Fibroblast of villous mesenchyme (primary cell): ENCODE measurements around the gene ZER1. TPM values are rescaled to one million over a fixed set of nuclear protein-coding genes. Genes with fewer than 3 reads are reported as not detected.

ENCODE experiments used
- DNase-seq: peaks from one replicate; pipeline ENCODE4 v3.0.0-alpha.2; 2010; ENCODE audit warnings: low read depth
- H3K4me3 ChIP-seq: 2 replicates; pipeline ENCODE4 v1.5.1; 2011; ENCODE audit warnings: low read depth, mild to moderate bottlenecking, low read length
- total RNA-seq: library from RNA; depleted of rRNA; stranded (reverse); fragments of >200 nt; gene quantifications from 2 replicates; pipeline ENCODE4 v1.2.3, GENCODE V29; 2012
- TF ChIP-seq, protein P1 (sequence below): IDR thresholded peaks from 2 replicates; pipeline ENCODE4 v1.5.1; 2012; ENCODE audit warnings: low read depth, mild to moderate bottlenecking, low read length; ENCODE audit not compliant: insufficient read depth

ZER1 gene
- total RNA-seq, 1 donor = 17.3 TPM

DNA sequence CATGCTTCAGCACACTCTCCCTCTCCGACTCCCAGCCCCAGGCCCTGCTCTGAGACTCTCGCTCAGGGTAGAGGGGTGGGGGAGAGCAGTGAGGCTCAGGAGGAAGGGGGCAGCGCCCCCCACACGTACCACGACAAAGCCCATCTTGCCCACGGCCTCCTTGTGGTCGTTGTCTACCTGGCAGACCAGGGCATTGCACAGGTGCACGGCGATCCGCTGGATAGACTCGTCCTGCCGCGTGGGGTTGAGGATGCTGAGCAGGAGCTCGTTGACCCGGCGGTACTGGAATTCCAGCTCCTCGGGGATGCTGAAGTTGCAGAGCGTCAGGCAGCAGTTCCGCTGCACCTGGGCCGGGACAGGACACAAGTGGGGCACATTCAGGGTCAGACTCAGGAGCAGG lies 29.3 kb downstream of the ZER1 start:
- no peak overlapping the region for H3K4me3 ChIP-seq
- no peak for DNase-seq
- TF ChIP-seq, protein P1, sequence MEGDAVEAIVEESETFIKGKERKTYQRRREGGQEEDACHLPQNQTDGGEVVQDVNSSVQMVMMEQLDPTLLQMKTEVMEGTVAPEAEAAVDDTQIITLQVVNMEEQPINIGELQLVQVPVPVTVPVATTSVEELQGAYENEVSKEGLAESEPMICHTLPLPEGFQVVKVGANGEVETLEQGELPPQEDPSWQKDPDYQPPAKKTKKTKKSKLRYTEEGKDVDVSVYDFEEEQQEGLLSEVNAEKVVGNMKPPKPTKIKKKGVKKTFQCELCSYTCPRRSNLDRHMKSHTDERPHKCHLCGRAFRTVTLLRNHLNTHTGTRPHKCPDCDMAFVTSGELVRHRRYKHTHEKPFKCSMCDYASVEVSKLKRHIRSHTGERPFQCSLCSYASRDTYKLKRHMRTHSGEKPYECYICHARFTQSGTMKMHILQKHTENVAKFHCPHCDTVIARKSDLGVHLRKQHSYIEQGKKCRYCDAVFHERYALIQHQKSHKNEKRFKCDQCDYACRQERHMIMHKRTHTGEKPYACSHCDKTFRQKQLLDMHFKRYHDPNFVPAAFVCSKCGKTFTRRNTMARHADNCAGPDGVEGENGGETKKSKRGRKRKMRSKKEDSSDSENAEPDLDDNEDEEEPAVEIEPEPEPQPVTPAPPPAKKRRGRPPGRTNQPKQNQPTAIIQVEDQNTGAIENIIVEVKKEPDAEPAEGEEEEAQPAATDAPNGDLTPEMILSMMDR = no peak

GRCh38 chr9:128735373-128735772 lies 36.4 kb downstream of the ZER1 start:
- TF ChIP-seq, protein P1 = no peak
- no peak overlapping the region for H3K4me3 ChIP-seq
- DNase-seq = no peak

DNA sequence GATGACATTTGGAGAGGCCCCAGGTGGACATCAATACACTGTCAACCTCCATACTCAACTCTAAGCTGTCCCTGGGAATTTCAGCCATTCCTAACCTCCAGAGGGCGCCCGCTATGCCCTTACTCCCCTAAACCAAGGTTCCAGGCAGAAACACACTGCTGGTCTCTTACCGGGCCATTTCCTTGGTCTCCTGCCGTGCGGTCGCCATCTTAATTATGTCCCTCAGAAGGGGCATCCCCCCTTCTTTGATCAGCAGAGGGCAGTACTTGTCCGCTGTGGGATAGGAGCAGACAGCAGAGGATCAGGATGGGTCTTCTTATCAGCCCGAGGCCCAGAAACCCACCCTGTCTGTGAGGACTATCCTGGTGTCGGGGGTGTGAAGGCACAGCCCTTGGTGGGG lies 38.5 kb downstream of the ZER1 start:
- TF ChIP-seq, protein P1 = peak; percentile 83
- DNase-seq = peak; percentile 89
- no peak overlapping the region for H3K4me3 ChIP-seq

DNA sequence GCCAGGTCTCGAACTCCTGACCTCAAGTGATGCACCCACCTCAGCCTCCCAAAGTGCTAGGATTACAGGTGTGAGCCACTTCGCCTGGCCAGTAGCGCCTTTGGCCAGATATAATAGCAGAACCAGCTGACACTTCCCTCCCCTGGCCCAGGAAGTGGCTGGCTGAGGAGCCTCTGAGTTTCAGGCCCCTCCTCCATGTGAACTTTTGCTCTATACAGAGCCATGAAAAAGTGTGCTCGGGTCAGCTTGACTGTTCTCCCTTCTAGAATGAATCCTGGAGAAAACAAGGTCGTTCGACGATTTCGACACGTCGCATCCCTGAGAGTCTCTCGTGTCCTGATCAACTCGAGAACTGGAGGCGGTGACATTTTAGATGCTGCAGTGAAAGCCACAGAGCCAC lies 39.2 kb downstream of the ZER1 start:
- no peak overlapping the region for H3K4me3 ChIP-seq
- TF ChIP-seq, protein P1 = no peak
- no peak for DNase-seq

DNA sequence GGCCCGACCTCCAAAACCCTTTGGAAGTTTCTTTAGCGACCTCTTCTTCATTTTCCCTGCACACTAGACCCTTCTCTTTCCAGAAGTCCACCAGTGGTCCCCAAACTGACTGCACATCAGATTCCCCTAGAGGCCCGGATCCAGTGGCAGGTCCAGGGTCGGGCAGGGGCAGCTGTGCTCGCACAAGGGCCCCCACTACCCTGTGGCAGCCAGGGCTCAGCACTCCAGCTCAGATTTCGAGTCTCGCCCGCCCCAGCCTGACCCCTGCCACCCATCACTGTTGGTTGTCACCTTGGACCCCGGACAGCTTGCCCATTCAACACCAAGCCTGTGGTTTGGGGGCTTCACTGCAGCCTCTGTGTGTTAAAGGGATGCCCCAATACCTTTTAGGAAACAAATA lies 40.0 kb downstream of the ZER1 start:
- TF ChIP-seq, protein P1 = no peak
- H3K4me3 ChIP-seq = no peak overlapping the region
- DNase-seq = no peak

- no peak overlapping the region for H3K4me3 ChIP-seq
- TF ChIP-seq, protein P1 = no peak
- no peak for DNase-seq
These were observed 40.6 kb downstream of the ZER1 start for GRCh38 chr9:128731093-128731492.

- no peak overlapping the region for H3K4me3 ChIP-seq
- DNase-seq = no peak
- TF ChIP-seq, protein P1 = no peak
These were observed 41.8 kb downstream of the ZER1 start for GRCh38 chr9:128729766-128730517.
